OCI-LY1 (cell line): Measurements from ENCODE around the gene PLPPR3.

Source experiments
- H2AFZ ChIP-seq: fragments of 200-600 bp; sonication (generic), shearing (Covaris generic); 2 replicates; pipeline ENCODE4 v1.6.0; 2014; ENCODE audit warnings: antibody characterized with exemption, mild to moderate bottlenecking, low read length
- H3F3A ChIP-seq: fragments of 200-600 bp; sonication (generic), shearing (Covaris generic); 2 replicates; pipeline ENCODE4 v1.6.0; 2014; ENCODE audit warnings: mild to moderate bottlenecking, antibody characterized with exemption, low read length, moderate library complexity; ENCODE audit not compliant: insufficient read depth
- H3K27ac ChIP-seq: fragments of 200-600 bp; sonication (generic); 2 replicates; pipeline ENCODE4 v1.5.1; 2014; ENCODE audit warnings: low read length, mixed run types, mild to moderate bottlenecking, low read depth; ENCODE audit not compliant: poor library complexity, severe bottlenecking
- H3K27me3 ChIP-seq: fragments of 200-600 bp; sonication (generic); 2 replicates; pipeline ENCODE4 v1.6.0; 2014; ENCODE audit warnings: antibody characterized with exemption, mild to moderate bottlenecking, low read length, moderate library complexity; ENCODE audit not compliant: insufficient read depth
- H3K36me3 ChIP-seq: fragments of 200-600 bp; sonication (generic); 2 replicates; pipeline ENCODE4 v1.6.1; 2014; ENCODE audit warnings: mild to moderate bottlenecking, antibody characterized with exemption, low read length, moderate library complexity, mixed read lengths; ENCODE audit not compliant: insufficient read depth
- H3K4me1 ChIP-seq: fragments of 200-600 bp; sonication (generic); 2 replicates; pipeline ENCODE4 v1.5.1; 2014; ENCODE audit warnings: mild to moderate bottlenecking, low read length, moderate library complexity; ENCODE audit not compliant: insufficient read depth, severe bottlenecking
- H3K4me2 ChIP-seq: fragments of 200-600 bp; sonication (generic), shearing (Covaris generic); 2 replicates; pipeline ENCODE4 v1.6.1; 2014; ENCODE audit warnings: low read length
- H3K4me3 ChIP-seq: fragments of 200-600 bp; sonication (generic); 2 replicates; pipeline ENCODE4 v1.5.1; 2014; ENCODE audit warnings: low read length, low read depth, mild to moderate bottlenecking, mixed read lengths; ENCODE audit not compliant: poor library complexity, severe bottlenecking
- H3K79me2 ChIP-seq: fragments of 200-600 bp; shearing (Covaris generic); 2 replicates; pipeline ENCODE4 v1.6.1; 2016; ENCODE audit warnings: mixed run types, low read length, mixed read lengths; ENCODE audit not compliant: insufficient read depth
- H3K9ac ChIP-seq: fragments of 200-600 bp; sonication (generic), shearing (Covaris generic); 2 replicates; pipeline ENCODE4 v1.6.1; 2014; ENCODE audit warnings: mild to moderate bottlenecking, low read length, mixed read lengths
- H3K9me2 ChIP-seq: fragments of 200-600 bp; sonication (generic), shearing (Covaris generic); 2 replicates; pipeline ENCODE4 v1.6.1; 2014; ENCODE audit warnings: low read depth, mild to moderate bottlenecking, low read length, mixed read lengths
- H3K9me3 ChIP-seq: fragments of 200-600 bp; shearing (Covaris generic); 2 replicates; pipeline ENCODE4 v1.6.1; 2014; ENCODE audit warnings: low read length, mixed read lengths
- H4K20me1 ChIP-seq: fragments of 200-600 bp; sonication (generic), shearing (Covaris generic); 2 replicates; pipeline ENCODE4 v1.6.0; 2016; ENCODE audit warnings: mild to moderate bottlenecking, low read length; ENCODE audit not compliant: insufficient read depth
- EZH2 ChIP-seq: fragments of 200-600 bp; sonication (generic), shearing (Covaris generic); IDR thresholded peaks from 2 replicates; pipeline ENCODE4 v1.8.0; 2017; ENCODE audit warnings: borderline replicate concordance, mixed run types, mild to moderate bottlenecking, antibody characterized with exemption, low read length, moderate library complexity, mixed read lengths
- TF ChIP-seq, protein P1 (sequence below): fragments of 200-600 bp; sonication (generic), shearing (Covaris generic); IDR thresholded peaks from 2 replicates; pipeline ENCODE4 v1.5.1; 2017; ENCODE audit warnings: mild to moderate bottlenecking, antibody characterized with exemption, low read length, moderate library complexity, mixed read lengths

Gene PLPPR3

DNA sequence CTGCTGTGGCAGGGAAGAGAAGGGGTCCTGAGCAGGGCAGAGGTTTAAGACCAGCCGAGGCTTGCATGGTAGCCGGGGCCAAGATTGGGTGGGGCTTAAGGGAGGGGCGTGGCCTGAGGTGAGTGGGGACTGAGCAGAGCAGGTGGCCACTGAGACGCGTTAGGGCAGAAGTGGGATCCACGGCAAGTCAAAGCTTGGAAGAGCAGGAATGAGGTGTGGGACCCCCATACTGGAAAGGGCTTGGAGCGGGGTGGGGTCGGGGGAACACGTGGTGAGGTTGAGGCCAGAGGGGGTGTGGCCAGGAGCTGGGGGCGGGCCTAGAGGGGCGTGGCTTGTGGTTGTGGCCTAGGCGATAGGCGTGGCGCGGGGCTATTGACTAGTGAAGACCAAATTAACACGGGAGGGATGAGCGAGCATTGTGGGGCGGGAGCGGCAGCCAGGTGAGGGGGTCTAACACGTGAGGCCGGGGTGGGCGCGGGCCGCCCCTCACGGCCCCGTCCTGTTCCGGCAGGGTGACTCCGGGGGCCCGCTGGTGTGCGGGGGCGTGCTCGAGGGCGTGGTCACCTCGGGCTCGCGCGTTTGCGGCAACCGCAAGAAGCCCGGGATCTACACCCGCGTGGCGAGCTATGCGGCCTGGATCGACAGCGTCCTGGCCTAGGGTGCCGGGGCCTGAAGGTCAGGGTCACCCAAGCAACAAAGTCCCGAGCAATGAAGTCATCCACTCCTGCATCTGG lies 41.0 kb upstream of the PLPPR3 start:
- Histone ChIP-seq H3K27ac (peak overlapping the region; percentile 64), H4K20me1 (no peaks in the 10 kb centered on the region), H3K4me3 (peak overlapping the region; percentile 43), H3K36me3 (0 out of 2 replicates have a peak, but pooled peaks cover 2% of the 10 kb centered on the region), H3K9me2 (no peaks in the 10 kb centered on the region), H3K9ac (no peak overlapping the region), H3K4me1 (peaks cover 18% of the 10 kb centered on the region), H3F3A (no peaks in the 10 kb centered on the region), H3K79me2 (no peaks in the 10 kb centered on the region), H3K4me2 (peak overlapping the region; percentile 59), H3K9me3 (no peaks in the 10 kb centered on the region), H3K27me3 (no peaks in the 10 kb centered on the region), H2AFZ (no peak overlapping the region)
- TF ChIP-seq, protein P1, sequence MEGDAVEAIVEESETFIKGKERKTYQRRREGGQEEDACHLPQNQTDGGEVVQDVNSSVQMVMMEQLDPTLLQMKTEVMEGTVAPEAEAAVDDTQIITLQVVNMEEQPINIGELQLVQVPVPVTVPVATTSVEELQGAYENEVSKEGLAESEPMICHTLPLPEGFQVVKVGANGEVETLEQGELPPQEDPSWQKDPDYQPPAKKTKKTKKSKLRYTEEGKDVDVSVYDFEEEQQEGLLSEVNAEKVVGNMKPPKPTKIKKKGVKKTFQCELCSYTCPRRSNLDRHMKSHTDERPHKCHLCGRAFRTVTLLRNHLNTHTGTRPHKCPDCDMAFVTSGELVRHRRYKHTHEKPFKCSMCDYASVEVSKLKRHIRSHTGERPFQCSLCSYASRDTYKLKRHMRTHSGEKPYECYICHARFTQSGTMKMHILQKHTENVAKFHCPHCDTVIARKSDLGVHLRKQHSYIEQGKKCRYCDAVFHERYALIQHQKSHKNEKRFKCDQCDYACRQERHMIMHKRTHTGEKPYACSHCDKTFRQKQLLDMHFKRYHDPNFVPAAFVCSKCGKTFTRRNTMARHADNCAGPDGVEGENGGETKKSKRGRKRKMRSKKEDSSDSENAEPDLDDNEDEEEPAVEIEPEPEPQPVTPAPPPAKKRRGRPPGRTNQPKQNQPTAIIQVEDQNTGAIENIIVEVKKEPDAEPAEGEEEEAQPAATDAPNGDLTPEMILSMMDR: no peak
- no peak for TF ChIP-seq EZH2

DNA sequence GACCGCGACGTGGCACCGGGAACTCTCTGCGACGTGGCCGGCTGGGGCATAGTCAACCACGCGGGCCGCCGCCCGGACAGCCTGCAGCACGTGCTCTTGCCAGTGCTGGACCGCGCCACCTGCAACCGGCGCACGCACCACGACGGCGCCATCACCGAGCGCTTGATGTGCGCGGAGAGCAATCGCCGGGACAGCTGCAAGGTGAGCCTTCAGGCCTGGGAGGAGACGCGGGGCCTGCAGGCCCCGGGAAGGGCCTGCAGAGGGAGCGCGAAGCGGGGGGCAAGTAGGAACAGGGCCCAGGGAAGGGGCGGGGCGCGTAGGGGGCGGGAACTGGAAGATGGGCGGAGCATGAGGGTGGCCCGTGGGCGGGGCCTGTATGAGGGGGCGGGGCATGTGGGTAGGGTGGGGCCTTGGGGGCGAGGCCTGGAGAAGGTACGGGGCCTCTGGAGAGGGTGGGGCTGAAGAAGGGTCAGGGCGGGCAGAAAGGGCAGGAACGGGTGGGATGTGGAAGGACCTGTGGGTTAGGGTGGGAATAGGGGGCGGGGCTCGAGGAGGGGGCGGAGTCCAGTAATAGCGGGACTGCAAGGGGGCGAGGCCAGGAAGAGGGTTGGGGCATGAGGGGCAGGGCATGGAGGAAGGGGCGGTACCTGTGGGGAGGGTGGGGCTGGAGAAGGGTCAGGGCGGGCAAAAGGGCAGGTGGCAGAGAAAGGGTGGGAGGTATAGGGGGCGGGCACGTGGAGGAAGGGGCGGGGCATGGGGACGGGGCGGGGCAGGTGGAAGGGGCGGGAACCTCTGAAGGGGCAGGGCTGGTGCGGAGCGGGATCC lies 40.2 kb upstream of the PLPPR3 start:
- Histone ChIP-seq H3K4me2 (peak overlapping the region; percentile 59; the same call in 1 of the 2 replicates), H3K27me3 (no peaks in the 10 kb centered on the region), H3K36me3 (no peaks in the 10 kb centered on the region), H3K4me3 (peak overlapping the region; percentile 43), H2AFZ (no peak overlapping the region), H3F3A (no peaks in the 10 kb centered on the region), H3K9me2 (no peaks in the 10 kb centered on the region), H3K79me2 (no peaks in the 10 kb centered on the region), H4K20me1 (no peaks in the 10 kb centered on the region), H3K27ac (peak overlapping the region; percentile 60), H3K9me3 (no peaks in the 10 kb centered on the region), H3K9ac (no peak overlapping the region), H3K4me1 (peaks cover 18% of the 10 kb centered on the region)
- TF ChIP-seq, protein P1: peak; percentile 7; the same call in 1 of the 2 replicates
- TF ChIP-seq EZH2: no peak

DNA sequence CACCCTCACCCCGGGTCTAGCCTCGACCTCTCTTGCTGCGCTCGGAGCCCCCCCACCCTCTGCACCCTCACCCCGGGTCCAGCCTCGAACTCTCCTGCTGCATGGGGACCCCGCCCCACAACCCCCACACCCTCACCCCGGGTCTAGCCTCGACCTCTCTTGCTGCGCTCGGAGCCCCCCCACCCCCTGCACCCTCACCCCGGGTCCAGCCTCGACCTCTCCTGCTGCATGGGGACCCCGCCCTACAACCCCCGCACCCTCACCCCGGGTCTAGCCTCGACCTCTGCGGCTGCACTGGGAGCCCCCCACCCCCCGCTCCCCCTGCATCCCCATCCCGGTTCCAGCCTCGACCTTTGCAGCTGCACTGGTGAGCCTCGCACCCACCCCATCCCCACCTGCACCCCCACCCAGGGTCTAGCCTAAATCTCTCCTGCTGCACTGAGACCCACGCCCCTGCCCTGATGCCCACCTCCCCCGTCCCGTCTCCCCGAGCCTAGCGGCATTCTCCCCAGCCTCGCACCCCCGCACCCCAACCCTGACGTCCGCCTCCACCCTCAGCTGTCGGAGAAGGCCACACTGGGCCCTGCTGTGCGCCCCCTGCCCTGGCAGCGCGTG lies 39.5 kb upstream of the PLPPR3 start:
- H3K4me3 ChIP-seq: peak overlapping the region; percentile 62
- no peak for TF ChIP-seq EZH2
- TF ChIP-seq, protein P1: no peak
- peak overlapping the region; percentile 55; the same call in 1 of the 2 replicates for H3K9ac ChIP-seq
- H4K20me1 ChIP-seq: no peaks in the 10 kb centered on the region
- H3K36me3 ChIP-seq: no peaks in the 10 kb centered on the region
- peak overlapping the region; percentile 63; the same call in 1 of the 2 replicates for H3K4me2 ChIP-seq
- H3K27me3 ChIP-seq: no peaks in the 10 kb centered on the region
- no peaks in the 10 kb centered on the region for H3K79me2 ChIP-seq
- H3K27ac ChIP-seq: no peak overlapping the region
- H2AFZ ChIP-seq: no peak overlapping the region
- peaks cover 18% of the 10 kb centered on the region for H3K4me1 ChIP-seq
- no peaks in the 10 kb centered on the region for H3F3A ChIP-seq
- no peaks in the 10 kb centered on the region for H3K9me3 ChIP-seq
- no peaks in the 10 kb centered on the region for H3K9me2 ChIP-seq
